ENCODE measurements around the gene PRSS8. TPM values are rescaled to one million over a fixed set of nuclear protein-coding genes. Genes with fewer than 3 reads are reported as not detected.
A peak's percentile ranks its signal among the peaks of the same experiment; 100 is the strongest.
"Not testable (repeated sequence)": the region's sequence is repeated elsewhere in the genome, so short reads cannot be mapped to it uniquely, and the experiment has no call there.

The PRSS8 gene
- total RNA-seq, 1 experiment from 2014 or later, result 154 TPM

- ChIA-PET POLR2A (ENCODE audit: unreplicated experiment) (interaction anchor here (0.5 to 1.9 kb wide), 21 partner anchors 9 to 483 kb away, joined by 3 to 108 read pairs (median 6); partner anchors contain the start of genes CTF1, FBRS, FUS and HSD3B7), CTCF (interaction anchor here (0.5 to 1.9 kb wide), 22 partner anchors 7 to 319 kb away, joined by 3 to 49 read pairs (median 5); partner anchors contain the start of genes FUS, HSD3B7, ITGAX and KAT8)
- H3K9me3 ChIP-seq (ENCODE audit: insufficient read depth, low read depth), result no peaks in the 10 kb centered on the region
- peaks cover 42% of the 10 kb centered on the region for H3K4me1 ChIP-seq (replicated peaks; ENCODE audit: insufficient read depth)
- TF ChIP-seq EZH2 (IDR thresholded peaks at IDR 0.05; ENCODE audit: low read depth) (no peak), CTCF (conservative IDR thresholded peaks at IDR 0.05) (no peak)
- no peaks in the 10 kb centered on the region for H4K20me1 ChIP-seq (ENCODE audit: insufficient read depth)
- H3K4me2 ChIP-seq, result peak overlapping the region; percentile 73
- no peaks in the 10 kb centered on the region for H3K9me2 ChIP-seq (ENCODE audit: insufficient read depth)
- intact Hi-C loops (cut with micrococcal nuclease; ENCODE audit: unreplicated experiment), result loop anchor here (1.0 to 5.0 kb wide), 7 partner anchors 24 to 727 kb away; partner anchors contain the start of genes BCKDK, HSD3B7, KAT8 and STX4
- peak in 1 of 2 experiments; percentile 68 for DNase-seq
- no peaks in the 10 kb centered on the region for H3K79me2 ChIP-seq (ENCODE audit: low read depth)
- H3K27me3 ChIP-seq (ENCODE audit: insufficient read depth, low read depth), result no peaks in the 10 kb centered on the region
- peak overlapping the region; percentile 69 for H3K27ac ChIP-seq
- H3K36me3 ChIP-seq (ENCODE audit: low read depth), result no peaks in the 10 kb centered on the region
- peak overlapping the region; percentile 56 for H2AFZ ChIP-seq
- H3F3A ChIP-seq (ENCODE audit: insufficient read depth, low read depth), result peaks cover 40% of the 10 kb centered on the region
- peak overlapping the region; percentile 44 for H3K4me3 ChIP-seq
- TSS peak; percentile 75 for BruUV-seq (replicated peaks)
These were observed 6.1 kb upstream of the PRSS8 start for GRCh38 chr16:31141489-31142108.

- POLR2A ChIA-PET (ENCODE audit: unreplicated experiment), result interaction anchor here (0.7 kb wide), 1 partner anchor 163 kb away, joined by 6 read pairs; no protein-coding TSS in a partner anchor
- peak overlapping the region; percentile 69 for H3K27ac ChIP-seq
- H3K4me3 ChIP-seq, result peak overlapping the region; percentile 44
- CTCF ChIA-PET; DNase-seq; H3K36me3 ChIP-seq (ENCODE audit: low read depth); BruUV-seq (replicated peaks); H2AFZ ChIP-seq; H3K27me3 ChIP-seq (ENCODE audit: insufficient read depth, low read depth); H3K79me2 ChIP-seq (ENCODE audit: low read depth); H4K20me1 ChIP-seq (ENCODE audit: insufficient read depth); H3K9me2 ChIP-seq (ENCODE audit: insufficient read depth); H3K9me3 ChIP-seq (ENCODE audit: insufficient read depth, low read depth): not testable (repeated sequence)
- peaks cover 36% of the 10 kb centered on the region for H3F3A ChIP-seq (ENCODE audit: insufficient read depth, low read depth)
- intact Hi-C loops (cut with micrococcal nuclease; ENCODE audit: unreplicated experiment), result loop anchor here (5.0 kb wide), 1 partner anchor 34 kb away; the partner anchor contains the start of gene BCKDK
- H3K4me1 ChIP-seq (replicated peaks; ENCODE audit: insufficient read depth), result peaks cover 45% of the 10 kb centered on the region
- peak overlapping the region; percentile 73 for H3K4me2 ChIP-seq
These were observed 5.5 kb upstream of the PRSS8 start for GRCh38 chr16:31141071-31141469.

- TF ChIP-seq CTCF (conservative IDR thresholded peaks at IDR 0.05), result no peak
- no peak for TF ChIP-seq EZH2 (IDR thresholded peaks at IDR 0.05; ENCODE audit: low read depth)
- H2AFZ ChIP-seq, result no peak overlapping the region; the same call in 1 of the 2 replicates
These were observed 3.4 kb upstream of the PRSS8 start for GRCh38 chr16:31138621-31139578.

GRCh38 chr16:31136822-31137499, 1.4 kb upstream of the PRSS8 start:
- not testable (repeated sequence) for H3K9me2 ChIP-seq (ENCODE audit: insufficient read depth)
- H3K79me2 ChIP-seq (ENCODE audit: low read depth), result peaks cover 12% of the 10 kb centered on the region

More at GRCh38 chr16:31138621-31139578, 3.4 kb upstream of the PRSS8 start:
- Histone ChIP-seq H3K27ac (peak overlapping the region; percentile 63), H3K9me2 (ENCODE audit: insufficient read depth) (no peaks in the 10 kb centered on the region), H3K79me2 (ENCODE audit: low read depth) (peaks cover 5% of the 10 kb centered on the region), H3K4me3 (peak overlapping the region; percentile 33; the same call in 1 of the 2 replicates), H4K20me1 (ENCODE audit: insufficient read depth) (no peaks in the 10 kb centered on the region), H3K9me3 (ENCODE audit: insufficient read depth, low read depth) (no peaks in the 10 kb centered on the region), H3K4me1 (replicated peaks; ENCODE audit: insufficient read depth) (peaks cover 60% of the 10 kb centered on the region), H3F3A (ENCODE audit: insufficient read depth, low read depth) (peaks cover 50% of the 10 kb centered on the region), H3K4me2 (peak overlapping the region; percentile 73), H3K36me3 (ENCODE audit: low read depth) (no peaks in the 10 kb centered on the region), H3K27me3 (ENCODE audit: insufficient read depth, low read depth) (no peaks in the 10 kb centered on the region)
- CTCF ChIA-PET, result interaction anchor here (0.7 to 1.2 kb wide), 2 partner anchors 22 to 42 kb away, joined by 3 read pairs; partner anchors contain the start of gene KAT8
- BruUV-seq (replicated peaks), result TSS peak; percentile 70
- DNase-seq, result peak; percentile 99 to 100
- POLR2A ChIA-PET (ENCODE audit: unreplicated experiment), result interaction anchor here (0.5 to 1.6 kb wide), 11 partner anchors 21 to 1073 kb away, joined by 3 to 21 read pairs (median 5); partner anchors contain the start of genes ALDOA and KAT8
- intact Hi-C loops (cut with micrococcal nuclease; ENCODE audit: unreplicated experiment), result loop anchor here (1.0 to 2.0 kb wide), 4 partner anchors 8 to 320 kb away; partner anchors contain the start of genes ARMC5, FUS and KAT8

More at GRCh38 chr16:31136822-31137499, 1.4 kb upstream of the PRSS8 start:
- peaks cover 47% of the 10 kb centered on the region for H3F3A ChIP-seq (ENCODE audit: insufficient read depth, low read depth)
- H3K27me3 ChIP-seq (ENCODE audit: insufficient read depth, low read depth); H3K9me3 ChIP-seq (ENCODE audit: insufficient read depth, low read depth); BruUV-seq (replicated peaks); H4K20me1 ChIP-seq (ENCODE audit: insufficient read depth); DNase-seq; H2AFZ ChIP-seq; H3K4me3 ChIP-seq; H3K27ac ChIP-seq; intact Hi-C loops (cut with micrococcal nuclease; ENCODE audit: unreplicated experiment); H3K36me3 ChIP-seq (ENCODE audit: low read depth); H3K4me2 ChIP-seq: not testable (repeated sequence)
- ChIA-PET CTCF (interaction anchor here (0.7 kb wide), 1 partner anchor 91 kb away, joined by 4 read pairs; no protein-coding TSS in a partner anchor), POLR2A (ENCODE audit: unreplicated experiment) (interaction anchor here (3.1 kb wide), 1 partner anchor 19 kb away, joined by 29 read pairs; the partner anchor contains the start of gene KAT8)
- H3K4me1 ChIP-seq (replicated peaks; ENCODE audit: insufficient read depth), result peaks cover 66% of the 10 kb centered on the region
